HG03175 (cell line): ENCODE measurements around the gene LMTK2.
"Not testable (repeated sequence)": the region's sequence is repeated elsewhere in the genome, so short reads cannot be mapped to it uniquely, and the experiment has no call there.

Experiments
- ATAC-seq: cut with Tn5 transposase; IDR thresholded peaks from one replicate; pipeline ENCODE4 v1.9.1; 2021; ENCODE audit warnings: mild to moderate bottlenecking, moderate library complexity; ENCODE audit not compliant: unreplicated experiment

LMTK2 gene

GRCh38 chr7:98102170-98102569, 4.5 kb upstream of the LMTK2 start:
- ATAC-seq = no peak

GRCh38 chr7:98105942-98106544, 619 bp upstream of the LMTK2 start:
- no peak for ATAC-seq

GRCh38 chr7:98107313-98107721, 655 bp downstream of the LMTK2 start:
- ATAC-seq = no peak

GRCh38 chr7:98110249-98111022, 3.8 kb downstream of the LMTK2 start:
- no peak for ATAC-seq

- no peak for ATAC-seq
These were observed 5.4 kb downstream of the LMTK2 start for GRCh38 chr7:98112077-98112476.

GRCh38 chr7:98115746-98116525, 9.3 kb downstream of the LMTK2 start:
- ATAC-seq = no peak

GRCh38 chr7:98116656-98117461, 10.2 kb downstream of the LMTK2 start:
- ATAC-seq = no peak

- no peak for ATAC-seq
These were observed 12.7 kb downstream of the LMTK2 start for GRCh38 chr7:98119256-98119918.

GRCh38 chr7:98120559-98120958, 13.9 kb downstream of the LMTK2 start:
- no peak for ATAC-seq

- not testable (repeated sequence) for ATAC-seq
These were observed 14.7 kb downstream of the LMTK2 start for GRCh38 chr7:98121388-98121787.

GRCh38 chr7:98123365-98123696, 16.7 kb downstream of the LMTK2 start:
- no peak for ATAC-seq

- ATAC-seq = no peak
These were observed 19.1 kb downstream of the LMTK2 start for GRCh38 chr7:98125759-98126158.

GRCh38 chr7:98126311-98127142, 19.9 kb downstream of the LMTK2 start:
- no peak for ATAC-seq

- ATAC-seq = no peak
These were observed 21.7 kb downstream of the LMTK2 start for GRCh38 chr7:98128346-98128745.

- ATAC-seq = no peak
These were observed 24.3 kb downstream of the LMTK2 start for GRCh38 chr7:98130959-98131358.

- ATAC-seq = peak; percentile 63
These were observed 26.5 kb downstream of the LMTK2 start for GRCh38 chr7:98133181-98133580.

GRCh38 chr7:98133621-98134303, 27.1 kb downstream of the LMTK2 start:
- ATAC-seq = peak; percentile 7

- no peak for ATAC-seq
These were observed 28.0 kb downstream of the LMTK2 start for GRCh38 chr7:98134420-98135228.
